ENCODE results near the gene NIPSNAP2.
A peak's percentile ranks its signal among the peaks of the same experiment; 100 is the strongest.
"Not testable (repeated sequence)": the region's sequence is repeated elsewhere in the genome, so short reads cannot be mapped to it uniquely, and the experiment has no call there.

Gene NIPSNAP2

GRCh38 chr7:55992346-55992745 is 28.0 kb downstream of the NIPSNAP2 start:
- no peak overlapping the region for H3K4me3 ChIP-seq (ENCODE audit: low read depth, low read length)
- no peak for DNase-seq (ENCODE audit: low read depth)
- no peak for TF ChIP-seq CTCF (IDR thresholded peaks at IDR 0.05; ENCODE audit: low read depth, low read length)
- TF ChIP-seq MYC (IDR thresholded peaks at IDR 0.05; ENCODE audit: low read depth, low read length), result no peak
- no peak for TF ChIP-seq MAX (IDR thresholded peaks at IDR 0.05; ENCODE audit: low read depth, low read length)

GRCh38 chr7:55996856-55997500 is 32.6 kb downstream of the NIPSNAP2 start:
- no peak overlapping the region for H3K4me3 ChIP-seq (ENCODE audit: low read depth, low read length)
- TF ChIP-seq CTCF (IDR thresholded peaks at IDR 0.05; ENCODE audit: low read depth, low read length) (no peak), MAX (IDR thresholded peaks at IDR 0.05; ENCODE audit: low read depth, low read length) (no peak), MYC (IDR thresholded peaks at IDR 0.05; ENCODE audit: low read depth, low read length) (no peak), POLR2A (IDR thresholded peaks at IDR 0.05; ENCODE audit: extremely low read depth, insufficient read length) (no peak)
- no peak for DNase-seq (ENCODE audit: low read depth)

GRCh38 chr7:56003749-56004148 is 39.4 kb downstream of the NIPSNAP2 start:
- H3K4me3 ChIP-seq (ENCODE audit: low read depth, low read length), result no peak overlapping the region
- DNase-seq (ENCODE audit: low read depth), result no peak
- no peak for TF ChIP-seq MYC (IDR thresholded peaks at IDR 0.05; ENCODE audit: low read depth, low read length)
- TF ChIP-seq CTCF (IDR thresholded peaks at IDR 0.05; ENCODE audit: low read depth, low read length), result no peak
- no peak for TF ChIP-seq POLR2A (IDR thresholded peaks at IDR 0.05; ENCODE audit: extremely low read depth, insufficient read length)
- TF ChIP-seq MAX (IDR thresholded peaks at IDR 0.05; ENCODE audit: low read depth, low read length), result no peak

- TF ChIP-seq MYC (IDR thresholded peaks at IDR 0.05; ENCODE audit: low read depth, low read length) (0 out of 2 replicates have a peak, but pooled peaks have one; percentile 17), MAX (IDR thresholded peaks at IDR 0.05; ENCODE audit: low read depth, low read length) (no peak)
Measured at GRCh38 chr7:56007167-56007652, 42.8 kb downstream of the NIPSNAP2 start.

GRCh38 chr7:56007891-56008290 is 43.5 kb downstream of the NIPSNAP2 start:
- TF ChIP-seq POLR2A (IDR thresholded peaks at IDR 0.05; ENCODE audit: extremely low read depth, insufficient read length), result no peak
- TF ChIP-seq MYC (IDR thresholded peaks at IDR 0.05; ENCODE audit: low read depth, low read length), result no peak
- TF ChIP-seq CTCF (IDR thresholded peaks at IDR 0.05; ENCODE audit: low read depth, low read length), result no peak
- no peak for TF ChIP-seq MAX (IDR thresholded peaks at IDR 0.05; ENCODE audit: low read depth, low read length)
- no peak overlapping the region for H3K4me3 ChIP-seq (ENCODE audit: low read depth, low read length)
- DNase-seq (ENCODE audit: low read depth), result no peak

More at GRCh38 chr7:56007167-56007652, 42.8 kb downstream of the NIPSNAP2 start:
- no peak overlapping the region for H3K4me3 ChIP-seq (ENCODE audit: low read depth, low read length)
- peak; percentile 83 for DNase-seq (ENCODE audit: low read depth)

- no peak overlapping the region for H3K4me3 ChIP-seq (ENCODE audit: low read depth, low read length)
- DNase-seq (ENCODE audit: low read depth), result no peak
- TF ChIP-seq POLR2A (IDR thresholded peaks at IDR 0.05; ENCODE audit: extremely low read depth, insufficient read length) (no peak), CTCF (IDR thresholded peaks at IDR 0.05; ENCODE audit: low read depth, low read length) (no peak), MAX (IDR thresholded peaks at IDR 0.05; ENCODE audit: low read depth, low read length) (no peak), MYC (IDR thresholded peaks at IDR 0.05; ENCODE audit: low read depth, low read length) (no peak)
Measured at GRCh38 chr7:56009695-56010094, 45.3 kb downstream of the NIPSNAP2 start.

- DNase-seq (ENCODE audit: low read depth); H3K4me3 ChIP-seq (ENCODE audit: low read depth, low read length): not testable (repeated sequence)
Measured at GRCh38 chr7:56017015-56017414, 52.6 kb downstream of the NIPSNAP2 start.

Measured in NB4 (cell line).